Cerebellar cortex (tissue), 1 donor: ENCODE results near the gene TUBGCP2.
"Not testable (repeated sequence)": the region's sequence is repeated elsewhere in the genome, so short reads cannot be mapped to it uniquely, and the experiment has no call there.

Experiments
- DNase-seq: peaks from one replicate; pipeline ENCODE4 v3.0.0-alpha.2; 2015; ENCODE audit warnings: low spot score

Gene TUBGCP2

DNA sequence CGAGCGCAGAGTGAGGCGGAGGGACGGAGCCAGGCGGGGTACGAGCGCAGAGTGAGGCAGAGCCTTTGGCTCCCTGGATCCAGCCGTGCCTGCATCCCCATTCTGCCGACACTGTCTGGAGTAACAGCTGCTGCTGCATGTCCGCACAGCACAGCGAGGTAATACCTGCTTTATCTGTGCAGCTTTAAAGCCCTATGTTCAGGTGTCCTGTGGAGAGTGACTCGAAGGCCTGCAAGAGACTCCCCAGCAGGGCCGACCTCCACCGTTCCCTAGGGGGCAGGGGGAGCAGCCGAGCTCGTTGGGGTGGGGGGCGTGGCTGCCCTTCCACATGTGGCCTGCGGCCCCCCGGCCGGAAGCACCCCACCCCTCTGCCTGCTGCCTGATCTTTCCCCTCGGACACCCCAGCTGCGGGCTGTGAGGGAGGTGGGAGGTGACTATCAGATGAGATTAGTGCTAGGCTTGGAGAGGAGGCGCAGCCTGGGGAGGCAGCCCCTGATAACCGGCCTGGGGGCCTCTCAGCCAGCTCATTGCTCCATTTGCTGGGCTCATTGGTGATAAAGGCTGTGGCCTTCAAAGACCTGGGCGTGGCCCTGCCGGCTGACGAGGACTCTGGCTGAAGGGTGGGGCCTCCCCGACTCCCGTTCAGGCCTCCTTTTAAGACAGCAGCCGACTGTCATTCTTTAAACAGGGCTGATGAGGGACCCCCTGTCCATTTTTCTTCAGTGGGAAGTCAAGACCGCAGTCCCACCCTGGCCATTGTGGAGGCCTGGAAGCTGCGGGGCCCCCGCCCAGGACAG lies 63.0 kb downstream of the TUBGCP2 start:
- DNase-seq, result no peak

GRCh38 chr10:133243593-133243992 lies 65.1 kb downstream of the TUBGCP2 start:
- DNase-seq, result no peak

- DNase-seq, result no peak
Measured at GRCh38 chr10:133242611-133243356, 65.9 kb downstream of the TUBGCP2 start.

- no peak for DNase-seq
Measured at GRCh38 chr10:133241501-133242205, 67.0 kb downstream of the TUBGCP2 start.

DNA sequence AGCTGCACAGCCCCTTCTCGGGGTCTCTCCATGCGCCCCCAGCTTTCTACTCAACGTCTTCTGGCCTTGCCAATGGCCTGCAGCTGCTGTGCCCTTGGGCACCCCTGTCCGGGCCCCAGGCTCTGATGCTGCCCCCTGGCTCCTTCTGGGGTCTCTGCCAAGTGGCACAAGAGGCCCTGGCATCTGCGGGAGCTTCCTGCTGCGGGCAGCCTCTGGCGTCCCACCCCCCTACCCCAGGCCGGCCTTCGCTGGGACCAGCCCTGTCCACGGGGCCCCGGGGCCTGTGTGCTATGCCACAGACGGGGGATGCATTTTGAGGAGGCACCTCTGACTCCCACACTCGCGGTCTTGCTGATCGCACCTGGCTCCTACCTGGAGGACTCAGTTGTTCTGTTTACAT lies 68.7 kb downstream of the TUBGCP2 start:
- DNase-seq, result no peak

GRCh38 chr10:133238466-133238804 lies 70.2 kb downstream of the TUBGCP2 start:
- no peak for DNase-seq

- DNase-seq, result no peak
Measured at GRCh38 chr10:133237588-133238465, 70.8 kb downstream of the TUBGCP2 start, which contains the start of gene VENTX. VENTX (plus strand) TSS chr10:133237855; CDS start chr10:133237915, 60 bp downstream.

DNA sequence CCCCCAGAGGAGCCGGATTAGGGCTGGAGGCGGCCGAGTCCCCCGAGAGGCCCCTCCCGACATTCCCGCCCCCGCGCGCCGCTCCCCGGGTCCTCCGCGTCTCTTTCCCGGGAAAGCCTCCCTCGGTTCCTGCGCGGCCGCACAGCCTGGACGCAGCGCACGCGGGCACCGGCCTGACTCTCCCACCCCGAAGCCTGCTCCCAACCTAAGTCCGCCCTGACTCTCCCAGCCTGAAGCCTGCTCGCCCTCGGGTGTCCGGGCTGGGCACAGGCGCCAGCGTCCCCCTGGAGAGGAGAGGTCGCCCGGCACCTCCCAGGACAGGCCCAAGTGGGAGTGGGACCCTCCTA lies 71.5 kb downstream of the TUBGCP2 start:
- DNase-seq, result no peak

- no peak for DNase-seq
Measured at GRCh38 chr10:133236401-133237240, 72.1 kb downstream of the TUBGCP2 start.

DNA sequence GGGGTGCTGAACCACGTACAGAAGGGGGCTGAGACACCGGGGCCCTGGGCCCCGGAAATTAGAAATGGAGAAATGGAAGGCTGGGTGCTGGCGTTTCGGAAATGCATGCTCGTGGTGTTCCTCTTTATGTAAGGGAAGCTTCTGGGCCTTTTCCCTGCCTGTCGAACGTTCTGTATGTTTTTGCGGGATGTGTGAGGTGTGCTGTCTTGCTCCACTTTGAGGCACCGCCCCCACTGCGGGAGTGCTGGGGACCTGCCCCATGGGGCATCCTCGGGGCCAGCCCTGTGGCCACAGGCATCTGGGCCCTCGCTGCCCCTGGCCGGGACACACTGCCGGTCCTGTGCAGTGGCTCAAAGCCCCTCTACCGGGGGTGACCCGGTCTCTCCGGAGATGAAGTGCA lies 72.7 kb downstream of the TUBGCP2 start:
- no peak for DNase-seq

DNA sequence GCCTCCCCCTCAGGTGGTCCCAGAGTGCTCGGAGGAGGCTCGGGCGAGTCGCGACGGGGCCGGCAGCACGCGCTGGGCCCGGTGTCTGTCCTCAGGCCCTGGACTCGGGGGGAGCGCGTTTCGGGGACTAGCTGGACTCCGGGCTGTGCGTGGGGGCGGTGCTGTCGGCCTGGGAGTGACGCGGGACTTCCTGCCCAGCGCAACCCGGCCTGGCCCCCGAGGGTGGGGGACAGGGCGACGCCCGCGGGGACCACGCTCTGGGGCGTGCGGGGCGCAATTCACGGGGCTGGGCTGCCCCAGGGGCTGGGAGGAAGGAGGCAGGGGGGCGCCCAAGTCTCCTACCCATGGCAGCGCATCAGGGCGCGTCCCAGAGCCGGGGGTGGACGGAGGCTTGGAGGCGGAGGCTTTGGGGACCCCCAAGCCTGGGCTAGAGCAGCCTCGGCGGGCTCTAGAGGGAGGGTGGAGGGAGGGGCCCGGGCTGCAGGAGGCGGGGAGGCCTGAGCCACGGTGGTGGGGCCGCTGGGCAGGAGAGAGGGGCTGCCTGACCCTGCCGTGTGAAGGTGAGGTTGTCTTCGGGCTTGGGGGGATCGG lies 73.3 kb downstream of the TUBGCP2 start:
- no peak for DNase-seq

DNA sequence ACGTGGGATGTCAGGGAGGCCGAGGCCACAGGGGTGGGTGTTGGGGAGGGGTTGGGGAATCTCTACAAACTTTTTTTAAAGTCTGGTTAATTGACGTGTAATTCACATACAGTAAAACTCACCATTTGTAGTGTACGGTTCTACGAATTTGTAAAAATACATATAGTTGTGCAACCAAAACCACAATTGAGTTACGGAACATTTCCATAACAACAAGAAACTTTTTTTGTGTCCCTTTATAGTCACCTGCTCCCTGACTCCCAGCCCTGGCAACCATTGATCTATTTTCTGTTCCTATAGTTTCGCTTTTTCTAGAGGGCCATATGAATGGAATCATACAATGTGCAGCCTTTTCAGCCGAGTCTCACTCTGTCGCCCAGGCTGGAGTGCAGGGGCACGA lies 73.9 kb downstream of the TUBGCP2 start:
- not testable (repeated sequence) for DNase-seq

- DNase-seq, result no peak
Measured at GRCh38 chr10:133231946-133232574, 76.6 kb downstream of the TUBGCP2 start.

- DNase-seq, result no peak
Measured at GRCh38 chr10:133231244-133231945, 77.3 kb downstream of the TUBGCP2 start.

DNA sequence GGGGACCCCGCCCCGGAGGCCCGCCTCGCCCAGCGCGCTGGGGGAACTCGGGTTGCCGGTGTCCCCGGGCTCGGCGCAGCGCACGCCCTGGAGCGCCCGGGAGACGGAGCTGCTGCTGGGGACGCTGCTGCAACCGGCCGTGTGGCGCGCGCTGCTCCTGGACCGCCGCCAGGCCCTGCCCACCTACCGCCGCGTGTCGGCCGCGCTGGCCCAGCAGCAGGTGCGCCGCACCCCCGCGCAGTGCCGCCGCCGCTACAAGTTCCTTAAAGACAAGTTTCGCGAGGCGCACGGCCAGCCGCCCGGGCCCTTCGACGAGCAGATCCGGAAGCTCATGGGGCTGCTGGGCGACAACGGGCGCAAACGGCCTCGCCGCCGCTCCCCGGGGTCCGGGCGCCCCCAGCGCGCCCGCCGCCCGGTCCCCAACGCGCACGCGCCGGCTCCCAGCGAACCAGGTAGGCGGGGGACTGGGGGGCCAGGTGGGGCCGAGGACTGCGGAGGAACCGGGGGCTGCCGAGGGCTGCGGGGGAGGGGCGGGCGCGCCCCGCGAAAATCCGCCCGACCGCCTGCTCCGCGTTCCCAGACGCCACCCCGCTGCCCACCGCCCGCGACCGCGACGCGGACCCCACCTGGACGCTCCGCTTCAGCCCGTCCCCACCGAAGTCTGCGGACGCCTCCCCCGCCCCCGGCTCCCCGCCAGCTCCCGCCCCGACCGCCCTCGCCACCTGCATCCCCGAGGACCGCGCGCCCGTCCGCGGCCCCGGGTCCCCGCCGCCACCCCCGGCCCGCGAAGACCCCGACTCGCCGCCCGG lies 78.1 kb downstream of the TUBGCP2 start:
- DNase-seq, result no peak

DNA sequence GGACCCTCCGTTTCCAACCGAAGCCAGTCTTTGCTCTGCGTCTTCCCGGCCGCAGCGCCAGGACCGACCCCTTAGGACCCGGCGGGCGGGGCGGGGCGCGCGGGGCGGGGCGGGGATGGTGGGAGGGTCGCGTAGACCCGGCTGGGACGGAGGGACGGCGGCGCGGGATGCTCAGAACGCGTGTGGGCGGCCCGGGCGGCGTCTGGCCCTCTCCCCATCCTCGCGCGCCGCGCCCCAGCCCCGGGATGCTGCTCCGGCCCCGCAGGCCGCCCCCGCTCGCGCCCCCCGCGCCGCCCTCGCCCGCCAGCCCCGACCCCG lies 78.7 kb downstream of the TUBGCP2 start, which contains the start of gene UTF1:
UTF1 (plus strand) TSS at position 174 of the 318 bp plus-strand sequence; CDS start at position 246, 72 bp downstream.
- DNase-seq, result no peak

DNA sequence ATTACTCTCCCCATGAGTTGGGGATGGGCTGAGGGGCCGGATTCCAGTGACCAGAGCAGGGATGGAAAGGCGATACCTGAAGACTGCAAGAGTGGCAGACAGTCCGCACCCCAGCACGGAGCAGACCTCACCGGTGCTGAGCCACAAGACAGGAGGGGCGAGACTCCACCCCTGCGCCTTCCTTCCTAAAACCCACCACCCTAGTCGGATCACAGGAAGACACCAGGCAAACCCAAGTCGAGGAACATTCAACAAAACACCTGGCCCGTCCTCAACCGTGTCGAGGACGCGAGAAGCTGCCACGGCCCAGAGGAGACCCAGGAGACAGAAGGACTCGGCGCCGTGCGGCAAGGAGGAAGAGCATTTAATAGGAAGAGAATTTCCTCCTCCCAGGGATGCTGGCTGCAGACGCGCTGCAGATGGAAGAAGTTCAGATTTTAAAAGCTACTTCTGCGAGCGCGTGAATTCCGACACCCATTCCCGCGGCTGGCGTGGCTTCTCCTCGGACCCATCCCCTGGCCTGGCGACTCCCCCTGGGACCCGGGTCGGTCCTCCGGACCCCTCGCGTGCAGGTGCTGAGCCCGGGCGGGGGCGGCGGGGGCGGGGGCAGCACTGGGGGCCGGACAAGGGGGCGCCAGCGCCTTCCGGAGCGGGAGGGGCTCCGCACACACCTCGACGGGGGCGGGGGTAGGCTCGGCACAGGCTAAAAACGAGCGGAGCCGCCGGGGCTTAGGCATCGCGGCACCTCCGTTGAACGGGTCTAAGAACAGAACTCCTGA lies 79.2 kb downstream of the TUBGCP2 start:
- DNase-seq, result no peak
